GM12801 (cell line): Measurements from ENCODE around the gene HOXD12.

ENCODE experiments used
- TF ChIP-seq, protein P1 (sequence below): IDR thresholded peaks from one replicate; pipeline ENCODE4 v1.5.1; 2011; ENCODE audit warnings: control low read depth; ENCODE audit not compliant: insufficient read length; ENCODE audit errors: extremely low read depth

The HOXD12 gene

DNA sequence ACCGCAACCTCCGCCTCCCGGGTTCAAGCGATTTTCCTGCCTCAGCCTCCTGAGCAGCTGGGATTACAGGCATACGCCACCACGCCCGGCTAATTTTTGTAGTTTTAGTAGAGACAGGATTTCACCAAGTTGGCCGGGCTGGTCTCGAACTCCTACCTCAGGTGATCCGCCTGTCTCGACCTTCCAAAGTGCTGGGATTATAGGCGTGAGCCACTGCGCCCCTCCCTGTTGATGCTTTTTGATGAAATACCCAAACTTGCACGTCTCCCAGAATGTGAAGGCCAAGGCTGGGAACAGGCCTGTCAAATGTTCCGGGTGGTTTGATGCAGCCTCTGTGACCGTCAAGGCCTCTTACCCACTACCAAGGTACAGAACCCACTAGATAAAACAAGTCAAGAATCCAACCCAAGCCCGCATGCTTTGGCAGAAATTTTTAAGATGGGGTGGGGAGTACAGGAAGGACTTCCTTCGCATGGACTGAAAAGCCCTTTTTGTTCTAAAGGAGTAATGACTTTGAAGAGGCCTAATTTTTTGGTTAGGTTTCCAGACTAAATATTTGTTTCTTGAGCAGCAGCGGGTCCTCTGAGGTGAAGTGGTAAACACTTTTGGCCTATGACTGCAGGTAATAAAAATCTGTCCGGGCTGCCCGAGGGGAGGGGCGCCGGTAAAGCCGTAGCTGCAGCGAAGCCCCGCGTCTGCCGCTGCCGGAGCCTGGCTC, 12.1 kb upstream of the HOXD12 start:
- TF ChIP-seq, protein P1, sequence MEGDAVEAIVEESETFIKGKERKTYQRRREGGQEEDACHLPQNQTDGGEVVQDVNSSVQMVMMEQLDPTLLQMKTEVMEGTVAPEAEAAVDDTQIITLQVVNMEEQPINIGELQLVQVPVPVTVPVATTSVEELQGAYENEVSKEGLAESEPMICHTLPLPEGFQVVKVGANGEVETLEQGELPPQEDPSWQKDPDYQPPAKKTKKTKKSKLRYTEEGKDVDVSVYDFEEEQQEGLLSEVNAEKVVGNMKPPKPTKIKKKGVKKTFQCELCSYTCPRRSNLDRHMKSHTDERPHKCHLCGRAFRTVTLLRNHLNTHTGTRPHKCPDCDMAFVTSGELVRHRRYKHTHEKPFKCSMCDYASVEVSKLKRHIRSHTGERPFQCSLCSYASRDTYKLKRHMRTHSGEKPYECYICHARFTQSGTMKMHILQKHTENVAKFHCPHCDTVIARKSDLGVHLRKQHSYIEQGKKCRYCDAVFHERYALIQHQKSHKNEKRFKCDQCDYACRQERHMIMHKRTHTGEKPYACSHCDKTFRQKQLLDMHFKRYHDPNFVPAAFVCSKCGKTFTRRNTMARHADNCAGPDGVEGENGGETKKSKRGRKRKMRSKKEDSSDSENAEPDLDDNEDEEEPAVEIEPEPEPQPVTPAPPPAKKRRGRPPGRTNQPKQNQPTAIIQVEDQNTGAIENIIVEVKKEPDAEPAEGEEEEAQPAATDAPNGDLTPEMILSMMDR, result no peak

DNA sequence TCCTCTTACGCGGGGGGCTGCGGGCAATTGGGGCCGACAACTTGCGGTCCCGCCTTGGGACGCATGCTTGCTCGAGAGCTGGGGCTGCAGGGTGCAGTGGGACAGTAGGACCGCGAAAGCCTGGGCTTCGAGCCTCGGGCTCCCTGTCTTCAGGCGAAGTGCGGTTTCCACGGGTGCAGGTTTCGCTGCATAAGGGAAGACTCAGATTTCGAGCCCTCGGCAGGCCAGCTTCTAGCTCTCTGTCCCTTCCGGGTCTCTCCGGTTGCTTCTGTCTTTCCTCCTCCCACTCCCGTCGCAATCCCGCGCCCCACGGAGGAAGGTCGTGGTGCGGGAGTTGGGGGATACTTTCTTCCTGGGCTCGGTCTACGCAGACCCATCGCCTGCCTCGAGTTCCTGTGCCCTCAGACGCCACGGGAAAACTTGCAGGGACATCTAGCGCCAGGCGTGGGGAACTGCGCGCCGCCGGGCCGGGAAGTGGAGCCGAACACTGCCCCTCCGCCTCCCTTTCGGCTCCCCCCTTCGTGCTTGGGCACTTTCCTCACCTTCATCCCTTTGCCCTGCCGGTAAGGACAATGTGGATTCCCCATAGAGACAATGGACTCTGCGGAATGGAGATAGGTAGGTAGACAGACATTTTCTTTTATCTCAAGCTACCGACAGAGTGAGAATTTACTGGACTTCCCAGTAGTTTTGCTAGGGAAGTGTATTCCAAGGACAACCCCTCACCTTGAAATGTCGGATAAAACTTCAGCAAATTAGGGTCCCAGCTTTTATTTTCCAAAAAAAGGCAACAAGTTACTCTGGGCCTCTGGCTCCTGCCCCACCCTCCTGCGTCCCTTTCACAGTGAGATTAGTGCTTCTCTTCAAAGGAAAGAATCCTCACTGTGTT, 11.3 kb upstream of the HOXD12 start:
- TF ChIP-seq, protein P1, result no peak

DNA sequence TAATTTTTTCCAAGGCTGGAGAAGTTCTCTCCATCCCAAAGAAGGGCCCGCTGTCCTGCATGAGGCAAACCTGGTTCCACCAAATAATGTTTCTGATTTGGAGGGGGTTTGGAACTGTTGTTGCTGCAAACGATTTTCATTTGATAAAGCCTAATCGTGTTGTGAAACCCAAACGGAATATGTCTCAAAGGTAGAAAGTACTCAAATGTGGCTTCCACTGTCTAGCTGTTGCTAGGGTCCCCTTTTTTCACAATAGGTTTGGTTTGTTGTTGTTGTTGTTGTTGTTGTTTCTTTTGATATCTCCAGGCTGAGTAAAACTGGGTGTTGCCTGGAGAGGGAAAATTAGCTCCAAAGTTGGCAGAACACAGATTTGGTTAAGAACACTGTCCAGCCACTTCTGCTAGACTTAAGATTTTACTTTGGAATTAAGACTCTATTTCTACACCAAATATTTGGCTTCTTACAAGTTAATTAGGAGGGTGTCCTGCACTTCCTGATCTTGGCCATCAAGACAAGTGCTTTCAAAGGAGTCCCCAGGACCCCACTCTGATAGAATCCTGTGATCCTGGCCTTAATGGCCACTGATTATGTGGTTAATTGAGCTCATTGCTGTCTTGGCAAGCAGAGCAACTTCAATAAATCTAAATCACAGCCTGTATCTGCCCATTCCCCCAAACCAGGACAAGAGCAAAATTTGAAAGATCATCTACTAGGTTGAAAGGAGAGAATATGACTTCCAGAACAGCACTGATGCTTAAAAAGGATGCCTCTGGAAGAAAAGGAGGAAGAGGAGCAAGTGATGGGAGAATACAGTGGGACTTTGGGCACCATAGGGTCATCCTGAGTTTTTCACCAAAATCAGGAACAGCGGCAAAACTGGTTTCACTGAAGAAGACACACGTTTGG, 10.4 kb upstream of the HOXD12 start:
- TF ChIP-seq, protein P1, result no peak

DNA sequence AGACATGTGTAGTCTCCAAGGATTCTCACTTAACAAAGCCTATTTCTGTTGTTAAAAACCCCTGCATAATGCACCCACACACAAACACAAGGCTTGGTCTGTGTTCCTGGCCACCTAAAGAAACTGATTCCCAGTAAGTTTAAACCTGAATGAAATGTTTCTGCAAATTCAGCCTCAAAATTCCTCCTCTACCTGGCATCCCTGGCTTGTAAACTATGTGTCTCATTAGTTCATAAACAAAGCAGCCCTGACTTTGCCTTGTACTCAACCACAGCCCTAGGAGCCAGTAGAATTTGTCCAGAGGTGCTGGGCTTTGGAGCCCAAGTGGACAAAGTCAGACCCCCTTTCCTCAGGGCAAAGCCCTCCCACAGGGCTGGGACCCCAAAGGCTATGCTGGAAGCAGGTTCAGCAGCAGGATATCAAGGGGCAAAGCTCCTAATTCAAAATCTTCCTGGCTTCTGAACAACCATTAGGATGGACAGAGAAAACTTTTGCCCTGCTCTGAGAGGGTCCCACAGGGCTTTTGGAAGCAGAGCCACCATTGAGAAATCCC, 9.7 kb upstream of the HOXD12 start:
- TF ChIP-seq, protein P1, result no peak

DNA sequence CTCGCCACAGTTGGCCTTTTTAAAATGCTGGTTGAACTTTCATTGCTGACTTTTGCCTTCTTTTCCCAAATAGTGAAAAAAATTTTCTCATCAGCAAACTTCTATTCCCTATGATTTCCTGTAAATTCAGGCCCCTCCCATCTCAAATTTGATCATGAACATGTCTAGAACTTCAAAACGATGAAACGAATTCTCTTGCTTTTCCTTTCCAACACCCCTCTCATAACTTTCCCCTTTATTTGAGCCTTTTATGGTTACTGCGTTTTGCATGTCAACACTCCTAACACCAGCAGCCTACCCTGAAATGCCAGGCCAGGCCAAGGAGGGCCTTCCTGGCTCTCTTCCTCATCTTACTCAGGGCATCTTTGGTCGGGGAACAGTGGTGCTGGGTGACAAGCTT, 8.7 kb upstream of the HOXD12 start:
- TF ChIP-seq, protein P1, result no peak

DNA sequence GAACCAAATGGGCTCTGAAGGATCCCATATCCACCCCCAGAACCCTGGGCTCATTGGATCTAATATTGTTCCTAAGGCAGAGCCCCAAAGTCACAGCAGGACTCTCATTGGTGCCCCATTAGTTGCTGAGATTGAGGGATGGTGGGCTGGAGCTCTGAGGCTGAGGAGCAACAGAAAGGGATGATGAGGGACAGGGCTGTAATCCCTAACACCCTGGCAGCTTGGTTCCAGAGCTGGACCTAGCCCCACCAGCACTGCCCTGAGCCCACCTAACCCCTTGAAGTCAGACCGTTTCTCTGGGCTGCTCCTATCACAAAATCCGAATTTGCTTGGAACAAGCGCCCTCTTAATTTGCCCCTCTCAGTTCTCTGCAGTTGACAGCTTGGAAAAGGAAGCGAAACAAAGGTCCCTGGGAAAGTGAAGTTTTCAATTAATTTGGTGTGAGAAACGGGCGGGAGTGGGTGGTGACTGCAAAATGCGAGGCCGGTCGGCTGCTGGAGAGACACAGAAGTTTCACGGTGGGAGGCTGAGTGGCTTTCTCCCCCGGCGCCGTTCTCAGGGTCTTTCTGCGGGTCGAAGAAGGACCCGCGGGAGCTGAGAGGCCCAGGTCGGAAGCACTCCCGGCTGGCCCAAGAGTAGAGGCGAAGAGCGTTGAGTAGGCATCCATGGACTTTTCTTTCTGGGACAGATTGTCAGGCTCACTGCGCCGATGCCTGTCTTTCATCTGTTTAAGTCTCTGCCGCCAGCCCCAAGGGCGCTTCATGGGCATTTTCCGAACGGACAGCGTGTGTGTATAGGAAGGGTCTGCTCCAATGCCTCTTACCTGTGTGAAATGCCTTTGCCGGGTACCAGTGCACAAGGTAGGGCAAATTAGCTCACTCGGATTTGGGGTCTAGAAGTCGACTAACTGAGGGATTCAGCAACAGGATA, 8.0 kb upstream of the HOXD12 start:
- TF ChIP-seq, protein P1, result no peak
